ENCODE data around the gene QTRT2. TPM values are rescaled to one million over a fixed set of nuclear protein-coding genes. Genes with fewer than 3 reads are reported as not detected.

QTRT2 gene
- total and polyA plus RNA-seq, 9 of the 15 experiments (the other 6 are each of a cell fraction or from before 2014, with no cell fraction given) = 10.2 to 25.1 (median 17.3) TPM

DNA sequence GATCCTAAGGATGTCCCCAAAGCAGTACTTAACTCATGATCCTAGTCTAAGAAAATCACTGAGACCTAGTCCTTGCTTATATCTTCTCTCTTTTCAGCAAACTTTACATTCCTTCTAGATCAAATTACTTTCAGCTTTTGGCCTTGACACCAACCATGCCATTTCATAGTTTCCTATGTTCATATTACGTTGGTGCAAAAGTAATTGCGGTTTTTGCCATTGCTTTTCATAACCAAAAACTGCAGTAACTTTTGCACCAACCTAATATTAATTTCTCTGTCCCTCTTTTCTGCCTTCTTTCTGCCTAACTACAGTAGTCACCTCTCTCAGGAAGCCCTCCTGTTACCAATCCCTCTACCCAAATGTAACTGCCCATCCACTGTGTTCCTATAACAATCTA is 37.1 kb upstream of the QTRT2 start (continued):
- TF ChIP-seq, protein P1, sequence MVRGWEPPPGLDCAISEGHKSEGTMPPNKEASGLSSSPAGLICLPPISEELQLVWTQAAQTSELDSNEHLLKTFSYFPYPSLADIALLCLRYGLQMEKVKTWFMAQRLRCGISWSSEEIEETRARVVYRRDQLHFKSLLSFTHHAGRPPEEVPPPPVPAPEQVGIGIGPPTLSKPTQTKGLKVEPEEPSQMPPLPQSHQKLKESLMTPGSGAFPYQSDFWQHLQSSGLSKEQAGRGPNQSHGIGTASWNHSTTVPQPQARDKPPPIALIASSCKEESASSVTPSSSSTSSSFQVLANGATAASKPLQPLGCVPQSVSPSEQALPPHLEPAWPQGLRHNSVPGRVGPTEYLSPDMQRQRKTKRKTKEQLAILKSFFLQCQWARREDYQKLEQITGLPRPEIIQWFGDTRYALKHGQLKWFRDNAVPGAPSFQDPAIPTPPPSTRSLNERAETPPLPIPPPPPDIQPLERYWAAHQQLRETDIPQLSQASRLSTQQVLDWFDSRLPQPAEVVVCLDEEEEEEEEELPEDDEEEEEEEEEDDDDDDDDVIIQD (CRISPR knock-in tag; IDR thresholded peaks at IDR 0.05) = no peak
- no peak for TF ChIP-seq RAD21 (CRISPR knock-in tag; conservative IDR thresholded peaks at IDR 0.05 in 1 of 2, IDR thresholded peaks at IDR 0.05 in 1 of 2)
- no peak for TF ChIP-seq RFX7 (CRISPR knock-in tag; IDR thresholded peaks at IDR 0.05)
- TF ChIP-seq ZNF274 (IDR thresholded peaks at IDR 0.05; ENCODE audit: borderline replicate concordance, low read depth, low read length) = no peak
- no peak for TF ChIP-seq CBFB (CRISPR knock-in tag; IDR thresholded peaks at IDR 0.05)
- no peak for TF ChIP-seq PHB (CRISPR knock-in tag; IDR thresholded peaks at IDR 0.05)
- TF ChIP-seq ZBTB8A (IDR thresholded peaks at IDR 0.05; ENCODE audit: partially characterized antibody) = no peak
- no peak for TF ChIP-seq ETS2 (tag; IDR thresholded peaks at IDR 0.05; ENCODE audit: borderline replicate concordance, poor library complexity, severe bottlenecking)
- TF ChIP-seq ZNF184 (CRISPR knock-in tag; IDR thresholded peaks at IDR 0.05) = no peak
- no peak for TF ChIP-seq ZZZ3 (IDR thresholded peaks at IDR 0.05)

DNA sequence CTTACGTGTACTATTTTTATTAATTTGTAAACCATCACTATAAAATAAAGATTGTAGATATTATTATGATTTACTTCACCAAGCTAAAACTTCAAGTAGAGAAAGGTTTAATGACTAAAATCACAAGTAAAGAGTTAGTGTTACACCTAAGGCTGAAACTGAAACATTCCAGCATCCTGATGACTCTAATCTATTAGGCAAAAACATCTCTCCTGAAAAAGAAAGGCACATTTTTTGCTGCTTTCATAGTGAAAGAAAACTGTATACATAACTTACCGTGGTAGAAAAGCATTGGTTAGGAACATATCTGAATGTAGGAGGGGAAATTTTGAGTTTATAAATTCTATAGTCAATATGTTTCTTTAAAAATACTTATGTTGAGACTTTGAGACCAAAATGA is 35.6 kb upstream of the QTRT2 start:
- Histone ChIP-seq H3K36me3 (ENCODE audit: control insufficient read depth, insufficient read depth, low read length) (no peaks in the 10 kb centered on the region), H3K4me2 (ENCODE audit: insufficient read depth, low read length) (no peak overlapping the region), H3K79me2 (ENCODE audit: control insufficient read depth, insufficient read depth, low read length) (no peaks in the 10 kb centered on the region), H3K27me3 (ENCODE audit: control insufficient read depth in 2 of 2, insufficient read depth in 2 of 2, low read length in 2 of 2) (no peaks in the 10 kb centered on the region), H3K4me1 (replicated peaks in 1 of 2; ENCODE audit: control insufficient read depth in 2 of 2, insufficient read depth in 2 of 2, low read length in 2 of 2) (no peaks in the 10 kb centered on the region), H4K20me1 (replicated peaks; ENCODE audit: control insufficient read depth, insufficient read depth, low read length) (no peaks in the 10 kb centered on the region), H3K27ac (ENCODE audit: extremely low read depth, low read depth, low read length) (no peak overlapping the region), H3K9me3 (replicated peaks; ENCODE audit: control insufficient read depth, insufficient read depth, low read depth, low read length) (no peaks in the 10 kb centered on the region), H2AFZ (ENCODE audit: low read depth, low read length) (no peak overlapping the region), H3K9me1 (ENCODE audit: control insufficient read depth, insufficient read depth, low read length) (no peaks in the 10 kb centered on the region), H3K9ac (ENCODE audit: insufficient read depth in 1 of 2, low read depth in 2 of 2, low read length in 2 of 2) (no peak overlapping the region), H3K4me3 (no peak overlapping the region)
- CTCF ChIA-PET (ENCODE audit: low intra/inter-chr PET ratio) = no interaction called here
- POLR2A ChIA-PET = no interaction called here
- in situ Hi-C loops (cut with MboI) (no loop called here), intact Hi-C loops (cut with micrococcal nuclease) (no loop called here)
- ATAC-seq (no peak), DNase-seq (ENCODE audit: extremely low read depth in 1 of 4, low spot score in 3 of 4) (no peak), FAIRE-seq (no peak)
- 0% methylated on average over 2 of the region's 2 CpGs for WGBS (ENCODE audit: insufficient coverage, low coverage, missing lambda C conversion rate)
- no TSS peak for BruUV-seq (replicated peaks)
- TF ChIP-seq SMC3 (conservative IDR thresholded peaks at IDR 0.05; ENCODE audit: insufficient read depth, low read depth, low read length) (no peak), KLF6 (CRISPR knock-in tag; IDR thresholded peaks at IDR 0.05; ENCODE audit: borderline replicate concordance) (no peak)

Data from K562 (cell line).